HCT116 (cell line): Measurements from ENCODE around the gene MKNK1. TPM values are rescaled to one million over a fixed set of nuclear protein-coding genes. Genes with fewer than 3 reads are reported as not detected.

Source experiments
- ATAC-seq: fragments of 200-7000 bp; cut with Tn5 transposase; 2 replicates; pipeline ENCODE4 v1.9.1; 2020; ENCODE audit warnings: mild to moderate bottlenecking, moderate library complexity
- BruUV-seq: library from RNA; stranded (reverse); fragments of 400-500 nt; replicated peaks from 2 replicates; lab custom pipeline; 2021; lab: Mats Ljungman, UMichigan
- CTCF ChIA-PET: fragments of 300-600 bp; sonication (Branson Sonifier 250); formaldehyde crosslinking; loops from one replicate; lab custom pipeline; 2021; ENCODE audit warnings: antibody characterized with exemption; lab: Charles Lee
- POLR2A ChIA-PET: fragments of 300-600, 350-600 bp; sonication (Branson Sonifier 250); formaldehyde crosslinking; loops from one replicate; lab custom pipeline; 2021; ENCODE audit warnings: antibody characterized with exemption; lab: Charles Lee
- RAD21 ChIA-PET, 2 experiments: fragments of 300-600 bp; sonication (Branson Sonifier 250); formaldehyde crosslinking; loops; one replicate each; lab custom pipeline; 2023; ENCODE audit warnings: low total read pairs in 2 of 2; ENCODE audit not compliant: uncharacterized antibody in 2 of 2, unreplicated experiment in 2 of 2, low non-redundant PET in 1 of 2; lab: Charles Lee
- DNase-seq: peaks from one replicate; pipeline ENCODE4 v3.0.0-alpha.2; 2010; ENCODE audit warnings: low read depth, low spot score
- H2AFZ ChIP-seq: fragments of 200-600 bp; shearing (Covaris generic), sonication (generic); 2 replicates; pipeline ENCODE4 v1.6.1; 2017; ENCODE audit warnings: low read depth, mixed run types, mixed read lengths, antibody characterized with exemption, low read length; ENCODE audit not compliant: poor library complexity, severe bottlenecking
- H3K27ac ChIP-seq: 2 replicates; pipeline ENCODE4 v1.5.1; 2012; ENCODE audit warnings: low read depth, low read length
- H3K27me3 ChIP-seq: fragments of 200-600 bp; sonication (generic); 2 replicates; pipeline ENCODE4 v1.6.1; 2016; ENCODE audit warnings: mixed run types, low read length, mixed read lengths; ENCODE audit not compliant: insufficient read depth
- H3K36me3 ChIP-seq, 2 experiments: fragments of 200-500 bp in 1 of 2; fragments of 200-600 bp in 1 of 2; sonication (Bioruptor generic) in 1 of 2; sonication (generic) in 1 of 2; 2 replicates each; pipeline versions ENCODE4 v1.5.1 to v1.6.1; 2014 to 2016; ENCODE audit warnings: low read length in 2 of 2, inconsistent platforms in 1 of 2, mixed read lengths in 1 of 2, mixed run types in 1 of 2; ENCODE audit not compliant: insufficient read depth in 2 of 2, control insufficient read depth in 1 of 2
- H3K4me1 ChIP-seq, 2 experiments: fragments of 200-600 bp in 1 of 2; sonication (generic) in 1 of 2; 2 replicates each; pipeline versions ENCODE4 v1.5.1 to v1.6.1; 2012 to 2017; ENCODE audit warnings: low read length in 2 of 2, inconsistent platforms in 1 of 2, mild to moderate bottlenecking in 1 of 2, mixed read lengths in 1 of 2, mixed run types in 1 of 2, moderate library complexity in 1 of 2; ENCODE audit not compliant: insufficient read depth in 2 of 2, control insufficient read depth in 1 of 2
- H3K4me2 ChIP-seq: fragments of 200-600 bp; sonication (generic); 2 replicates; pipeline ENCODE4 v1.6.1; 2017; ENCODE audit warnings: mixed run types, low read length, mixed read lengths
- H3K4me3 ChIP-seq, 2 experiments: fragments of 200-600 bp in 1 of 2; sonication (generic) in 1 of 2; replicated peaks in 1 of 2; 2 replicates each; pipeline ENCODE4 v1.5.1; 2011 to 2016; ENCODE audit warnings: low read length in 2 of 2, control low read depth in 1 of 2, low read depth in 1 of 2, mild to moderate bottlenecking in 1 of 2, mixed read lengths in 1 of 2, mixed run types in 1 of 2
- H3K79me2 ChIP-seq: fragments of 200-600 bp; sonication (generic); 2 replicates; pipeline ENCODE4 v1.6.1; 2017; ENCODE audit warnings: mild to moderate bottlenecking, mixed run types, low read length, moderate library complexity, mixed read lengths; ENCODE audit not compliant: insufficient read depth
- H3K9ac ChIP-seq: fragments of 200-600 bp; sonication (generic); 2 replicates; pipeline ENCODE4 v1.6.1; 2016; ENCODE audit warnings: low read length, mixed read lengths
- H3K9me2 ChIP-seq: fragments of 200-600 bp; sonication (generic), shearing (Covaris generic); 2 replicates; pipeline ENCODE4 v1.6.1; 2017; ENCODE audit warnings: mixed run types, mild to moderate bottlenecking, moderate library complexity; ENCODE audit not compliant: insufficient read depth
- H3K9me3 ChIP-seq, 2 experiments: fragments of 200-500 bp in 1 of 2; fragments of 200-600 bp in 1 of 2; sonication (Bioruptor generic) in 1 of 2; sonication (generic) in 1 of 2; 2 replicates each; pipeline ENCODE4 v1.6.1; 2014 to 2017; ENCODE audit warnings: low read length in 2 of 2, mixed read lengths in 2 of 2, inconsistent platforms in 1 of 2, low read depth in 1 of 2, mild to moderate bottlenecking in 1 of 2, mixed run types in 1 of 2, moderate library complexity in 1 of 2; ENCODE audit not compliant: control insufficient read depth in 1 of 2, insufficient read depth in 1 of 2
- H4K20me1 ChIP-seq: fragments of 200-600 bp; sonication (generic), shearing (Covaris generic); 2 replicates; pipeline ENCODE4 v1.6.1; 2017; ENCODE audit warnings: mixed run types, mild to moderate bottlenecking, moderate library complexity; ENCODE audit not compliant: insufficient read depth
- CBX3 ChIP-seq: IDR thresholded peaks from 2 replicates; pipeline ENCODE4 v1.6.1; 2012; ENCODE audit warnings: low read depth
- CTCF ChIP-seq, 3 experiments: fragments of 200-600 bp in 1 of 3; sonication (generic) in 1 of 3; IDR thresholded peaks in 2 of 3; conservative IDR thresholded peaks in 1 of 3; 2 replicates each; pipeline ENCODE4 v1.5.1; 2012 to 2017; ENCODE audit warnings: low read depth in 2 of 3, low read length in 2 of 3, antibody characterized with exemption in 1 of 3, borderline replicate concordance in 1 of 3, control low read depth in 1 of 3, mild to moderate bottlenecking in 1 of 3, mixed read lengths in 1 of 3, mixed run types in 1 of 3, moderate library complexity in 1 of 3; ENCODE audit not compliant: insufficient read depth in 1 of 3
- ELF1 ChIP-seq: IDR thresholded peaks from 2 replicates; pipeline ENCODE4 v1.6.1; 2012; ENCODE audit warnings: low read depth, borderline replicate concordance
- EZH2 ChIP-seq: fragments of 200-600 bp; sonication (generic); IDR thresholded peaks from 2 replicates; pipeline ENCODE4 v1.6.1; 2017; ENCODE audit warnings: antibody characterized with exemption, mixed run types
- EZH2phosphoT487 ChIP-seq: fragments of 200-600 bp; IDR thresholded peaks from 2 replicates; pipeline ENCODE4 v1.6.1; 2018; ENCODE audit warnings: antibody characterized with exemption, borderline replicate concordance
- FOSL1 ChIP-seq: IDR thresholded peaks from 2 replicates; pipeline ENCODE4 v1.6.1; 2012; ENCODE audit warnings: low read depth
- RAD21 ChIP-seq: IDR thresholded peaks from 2 replicates; pipeline ENCODE4 v1.6.1; 2012; ENCODE audit warnings: low read depth, mild to moderate bottlenecking
- SP1 ChIP-seq: IDR thresholded peaks from 2 replicates; pipeline ENCODE4 v1.6.1; 2012; ENCODE audit warnings: low read depth
- YY1 ChIP-seq: IDR thresholded peaks from 2 replicates; pipeline ENCODE4 v1.6.1; 2011; ENCODE audit warnings: low read length, low read depth, moderate library complexity, mild to moderate bottlenecking; ENCODE audit not compliant: insufficient replicate concordance; ENCODE audit errors: extremely low read depth
- ZNF274 ChIP-seq: fragments of 200-500 bp; sonication (Bioruptor generic); IDR thresholded peaks from 2 replicates; pipeline ENCODE4 v1.6.1; 2014; ENCODE audit warnings: mild to moderate bottlenecking, low read depth, low read length, inconsistent platforms
- intact Hi-C: fragments of 100-400 bp; cut with micrococcal nuclease; formaldehyde crosslinking; loops from 2 replicates; pipeline ENCODE4 v1.10.0; 2022
- total RNA-seq: library from RNA; stranded (reverse); gene quantifications from one replicate; pipeline ENCODE4 v1.2.1, GENCODE V29; 2021; ENCODE audit not compliant: unreplicated experiment

The MKNK1 gene
- total RNA-seq, 1 experiment from 2014 or later, result 30.9 TPM

- Histone ChIP-seq H3K4me3 (no peak overlapping the region), H3K9me3 (no peaks in the 10 kb centered on the region), H3K9me2 (no peaks in the 10 kb centered on the region), H3K79me2 (no peaks in the 10 kb centered on the region), H3K36me3 (0 out of 4 replicates have a peak, but pooled peaks cover 0 to 4% of the 10 kb centered on the region in 2 experiments), H3K4me1 (no peaks in the 10 kb centered on the region), H3K27ac (no peak overlapping the region), H2AFZ (no peak overlapping the region), H4K20me1 (no peaks in the 10 kb centered on the region), H3K4me2 (no peak overlapping the region), H3K27me3 (no peaks in the 10 kb centered on the region), H3K9ac (no peak overlapping the region)
- ChIA-PET RAD21 (no interaction called here), CTCF (no interaction called here), POLR2A (no interaction called here)
- intact Hi-C loops, result no loop called here
- no peak for ATAC-seq
- TF ChIP-seq SP1 (no peak), ZNF274 (no peak), ELF1 (no peak), EZH2 (no peak), FOSL1 (no peak), CBX3 (no peak), CTCF (IDR thresholded peaks at IDR 0.05 in 2 of 3, conservative IDR thresholded peaks at IDR 0.05 in 1 of 3; ENCODE audit: borderline replicate concordance in 1 of 3, insufficient read depth in 1 of 3, low read depth in 2 of 3, low read length in 2 of 3) (no peak), RAD21 (no peak), YY1 (no peak), EZH2phosphoT487 (no peak)
- BruUV-seq, result no TSS peak
- DNase-seq, result no peak
Observed at GRCh38 chr1:46569884-46570725, 34.0 kb downstream of the MKNK1 start.
